Measurements from ENCODE around the gene LNX1. TPM values are rescaled to one million over a fixed set of nuclear protein-coding genes. Genes with fewer than 3 reads are reported as not detected.

LNX1 gene
- total and polyA plus RNA-seq, 2 donors (not counting 3 experiments of a cell fraction or from before 2014, with no cell fraction given), result 0.72 to 1.3 TPM

GRCh38 chr4:53556651-53557050 is 34.6 kb downstream of the LNX1 start:
- FAIRE-seq, result no peak
- BruUV-seq (replicated peaks), result no TSS peak
- H3K9ac ChIP-seq (replicated peaks; ENCODE audit: extremely low read depth, insufficient read depth, low read length), result no peak overlapping the region
- no peaks in the 10 kb centered on the region for H3K9me3 ChIP-seq (replicated peaks; ENCODE audit: control insufficient read depth, insufficient read depth, low read length)
- H3K4me3 ChIP-seq (replicated peaks in 1 of 3; ENCODE audit: insufficient read depth in 1 of 3, low read depth in 1 of 3, low read length in 3 of 3), result no peak overlapping the region
- H3K4me1 ChIP-seq (ENCODE audit: control insufficient read depth, extremely low read depth, insufficient read depth, low read length), result peaks cover 41% of the 10 kb centered on the region
- TF ChIP-seq POLR2AphosphoS5 (IDR thresholded peaks at IDR 0.05; ENCODE audit: insufficient read depth, low read depth, low read length) (no peak), EZH2 (IDR thresholded peaks at IDR 0.05; ENCODE audit: borderline replicate concordance, low read depth, low read length, severe bottlenecking) (no peak), POLR2A (IDR thresholded peaks at IDR 0.05; ENCODE audit: low read depth, low read length) (no peak), MAX (IDR thresholded peaks at IDR 0.05; ENCODE audit: insufficient read depth, insufficient read length) (no peak), FOS (IDR thresholded peaks at IDR 0.05; ENCODE audit: borderline replicate concordance, insufficient read depth, low read length) (no peak), JUN (IDR thresholded peaks at IDR 0.05; ENCODE audit: borderline replicate concordance, insufficient read depth, insufficient read length, low read depth) (no peak), GATA2 (IDR thresholded peaks at IDR 0.05; ENCODE audit: insufficient read depth, insufficient read length, low read depth, low read length) (no peak), CTCF (IDR thresholded peaks at IDR 0.05; ENCODE audit: extremely low read depth in 1 of 2, insufficient read depth in 1 of 2, low read depth in 1 of 2, low read length in 2 of 2) (no peak), MYC (IDR thresholded peaks at IDR 0.05; ENCODE audit: low read depth, low read length) (no peak)
- ChIA-PET POLR2A (no interaction called here), CTCF (interaction anchor here (0.6 to 4.1 kb wide), 2 partner anchors 15 to 234 kb away, joined by 3 to 29 read pairs; no protein-coding TSS in a partner anchor)
- no peaks in the 10 kb centered on the region for H3K79me2 ChIP-seq (ENCODE audit: control insufficient read depth, insufficient read depth, low read length)
- H3K9me1 ChIP-seq (replicated peaks; ENCODE audit: control insufficient read depth, extremely low read depth, insufficient read depth, low read length), result no peaks in the 10 kb centered on the region
- no peaks in the 10 kb centered on the region for H4K20me1 ChIP-seq (replicated peaks; ENCODE audit: control insufficient read depth, extremely low read depth, insufficient read depth, low read length)
- no peaks in the 10 kb centered on the region for H3K36me3 ChIP-seq (ENCODE audit: control insufficient read depth in 2 of 2, extremely low read depth in 1 of 2, insufficient read depth in 2 of 2, low read length in 2 of 2)
- H2AFZ ChIP-seq (ENCODE audit: low read depth, low read length), result no peak overlapping the region
- no peak for DNase-seq (ENCODE audit: low read depth, low spot score)
- H3K4me2 ChIP-seq (ENCODE audit: insufficient read depth, low read length), result no peak overlapping the region
- H3K27me3 ChIP-seq (ENCODE audit: control insufficient read depth in 2 of 2, insufficient read depth in 2 of 2, low read length in 2 of 2), result no peaks in the 10 kb centered on the region
- intact Hi-C loops (cut with micrococcal nuclease), result loop anchor here (5.0 to 10.0 kb wide), 5 partner anchors 189 to 842 kb away; partner anchors contain the start of gene SCFD2
- no peak overlapping the region for H3K27ac ChIP-seq (ENCODE audit: insufficient read depth, low read depth, low read length)
- dilution Hi-C loops (cut with MboI; ENCODE audit: extremely low pct_ligation_motif_present, low sequenced_read_pairs), result no loop called here

All from endothelial cell of umbilical vein (primary cell).